AG10803 (cell line): Measurements from ENCODE around the gene BHMT.
A peak's percentile ranks its signal among the peaks of the same experiment; 100 is the strongest.

Experiments used
- DNase-seq: peaks from one replicate; pipeline ENCODE4 v3.0.0; 2010; ENCODE audit warnings: low read depth
- H3K4me3 ChIP-seq: 2 replicates; pipeline ENCODE4 v1.5.1; 2011; ENCODE audit warnings: mild to moderate bottlenecking, low read length, control low read depth
- TF ChIP-seq, protein P1 (sequence below): conservative IDR thresholded peaks from 2 replicates; pipeline ENCODE4 v1.5.1; 2011; ENCODE audit warnings: mild to moderate bottlenecking, low read length, control low read depth, inconsistent platforms

The BHMT gene

DNA sequence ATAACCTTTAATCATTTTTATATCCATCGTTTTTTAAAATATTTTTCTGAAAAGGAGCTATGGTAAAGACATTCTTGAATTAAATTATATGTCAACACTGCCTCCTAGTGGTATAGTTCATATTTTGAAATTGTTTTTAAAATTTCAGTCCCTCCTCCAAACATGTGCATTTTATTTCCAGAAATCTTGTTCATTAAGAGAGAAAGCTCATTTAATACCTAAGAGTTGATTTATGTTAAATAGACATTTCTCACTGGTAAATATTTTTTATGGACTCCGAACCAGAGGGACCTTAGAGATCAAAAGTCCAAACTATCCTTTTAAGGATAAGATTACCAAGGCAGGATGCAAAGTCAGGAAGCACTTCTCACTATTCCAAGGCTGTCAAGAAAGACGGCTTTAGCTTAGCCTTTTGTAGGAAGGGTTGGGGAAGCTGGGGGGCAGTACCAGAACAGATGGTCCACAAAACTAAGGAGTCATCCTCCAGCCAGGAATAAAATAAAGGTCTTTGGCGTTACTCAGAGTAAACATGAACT lies 21.6 kb downstream of the BHMT start:
- TF ChIP-seq, protein P1, sequence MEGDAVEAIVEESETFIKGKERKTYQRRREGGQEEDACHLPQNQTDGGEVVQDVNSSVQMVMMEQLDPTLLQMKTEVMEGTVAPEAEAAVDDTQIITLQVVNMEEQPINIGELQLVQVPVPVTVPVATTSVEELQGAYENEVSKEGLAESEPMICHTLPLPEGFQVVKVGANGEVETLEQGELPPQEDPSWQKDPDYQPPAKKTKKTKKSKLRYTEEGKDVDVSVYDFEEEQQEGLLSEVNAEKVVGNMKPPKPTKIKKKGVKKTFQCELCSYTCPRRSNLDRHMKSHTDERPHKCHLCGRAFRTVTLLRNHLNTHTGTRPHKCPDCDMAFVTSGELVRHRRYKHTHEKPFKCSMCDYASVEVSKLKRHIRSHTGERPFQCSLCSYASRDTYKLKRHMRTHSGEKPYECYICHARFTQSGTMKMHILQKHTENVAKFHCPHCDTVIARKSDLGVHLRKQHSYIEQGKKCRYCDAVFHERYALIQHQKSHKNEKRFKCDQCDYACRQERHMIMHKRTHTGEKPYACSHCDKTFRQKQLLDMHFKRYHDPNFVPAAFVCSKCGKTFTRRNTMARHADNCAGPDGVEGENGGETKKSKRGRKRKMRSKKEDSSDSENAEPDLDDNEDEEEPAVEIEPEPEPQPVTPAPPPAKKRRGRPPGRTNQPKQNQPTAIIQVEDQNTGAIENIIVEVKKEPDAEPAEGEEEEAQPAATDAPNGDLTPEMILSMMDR: peak; percentile 48
- DNase-seq: peak; percentile 52
- peak overlapping the region; percentile 56 for H3K4me3 ChIP-seq

DNA sequence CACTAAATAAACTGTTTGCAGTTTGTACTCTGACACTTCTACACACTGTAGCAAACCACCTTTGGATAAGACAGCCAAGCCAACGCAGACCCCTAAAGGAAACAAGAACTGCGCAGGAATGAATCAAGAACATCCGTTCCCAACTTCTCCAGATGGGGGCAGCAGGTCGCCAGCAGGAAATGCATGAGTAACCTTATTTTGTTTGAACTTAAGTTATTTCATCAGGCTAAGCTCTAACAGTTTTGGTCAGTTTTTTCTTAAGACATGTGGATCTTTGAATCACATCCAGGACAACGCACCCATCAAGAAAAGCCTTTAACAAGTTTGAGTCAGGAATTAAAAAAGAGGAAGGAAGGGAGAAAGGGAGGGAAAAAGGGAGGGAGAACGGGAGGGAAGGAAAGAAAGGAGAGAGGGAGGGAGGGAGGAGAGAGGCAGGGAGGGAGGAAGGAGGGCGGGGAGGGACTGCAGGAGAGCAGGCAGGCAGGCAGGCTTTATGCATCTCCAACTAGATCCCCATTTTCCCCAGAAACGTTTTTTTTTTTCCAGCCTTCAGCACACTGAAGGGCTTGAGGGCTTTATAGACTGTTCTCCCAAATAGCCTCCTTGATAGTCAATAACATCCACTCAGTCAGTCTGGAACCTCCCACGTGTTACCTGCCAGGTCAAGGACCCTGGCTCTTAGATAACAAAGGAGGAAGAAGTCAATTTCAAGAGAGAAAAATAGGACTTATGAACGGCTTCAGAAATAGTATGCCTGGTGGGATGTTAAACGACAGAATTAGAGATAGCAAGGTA lies 22.2 kb downstream of the BHMT start:
- peak; percentile 91 for DNase-seq
- peak overlapping the region; percentile 56 for H3K4me3 ChIP-seq
- TF ChIP-seq, protein P1: peak; percentile 88

DNA sequence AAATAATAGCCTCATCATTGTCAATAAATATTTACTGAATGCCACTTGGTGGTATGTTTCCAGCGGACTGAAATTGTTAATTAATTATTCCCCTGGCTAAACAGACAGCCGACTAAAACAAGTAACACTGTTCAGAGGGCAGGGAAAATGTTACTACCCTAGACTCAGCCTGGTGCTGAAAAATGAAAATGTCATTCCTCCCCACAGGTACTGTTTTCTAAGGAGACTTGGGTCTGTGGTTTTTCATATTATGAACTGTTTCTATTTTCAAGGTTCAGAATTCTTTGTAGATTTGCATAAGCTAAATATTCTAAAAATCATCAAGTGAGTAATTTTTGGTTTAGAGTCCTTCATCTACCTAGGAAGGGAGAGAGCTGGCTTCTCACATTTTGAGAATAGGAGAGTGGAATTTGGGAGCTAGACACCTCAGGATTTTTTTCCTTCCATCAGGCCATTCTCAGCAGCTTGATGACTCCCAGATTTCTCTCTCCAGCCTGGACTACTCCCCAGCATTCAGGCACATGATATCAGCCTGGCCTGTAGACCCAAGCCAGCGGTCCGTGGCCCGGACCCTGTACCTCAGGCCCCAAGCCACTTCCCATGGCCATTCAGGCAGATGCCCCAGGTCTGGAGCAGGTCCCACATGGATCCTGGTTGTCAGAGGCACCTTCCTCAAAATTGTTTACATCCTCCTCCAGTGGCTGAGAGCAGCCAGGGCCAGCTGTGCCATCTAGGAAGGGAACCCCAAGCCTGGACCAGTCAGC lies 24.4 kb downstream of the BHMT start:
- TF ChIP-seq, protein P1: no peak
- H3K4me3 ChIP-seq: no peak overlapping the region
- DNase-seq: no peak

DNA sequence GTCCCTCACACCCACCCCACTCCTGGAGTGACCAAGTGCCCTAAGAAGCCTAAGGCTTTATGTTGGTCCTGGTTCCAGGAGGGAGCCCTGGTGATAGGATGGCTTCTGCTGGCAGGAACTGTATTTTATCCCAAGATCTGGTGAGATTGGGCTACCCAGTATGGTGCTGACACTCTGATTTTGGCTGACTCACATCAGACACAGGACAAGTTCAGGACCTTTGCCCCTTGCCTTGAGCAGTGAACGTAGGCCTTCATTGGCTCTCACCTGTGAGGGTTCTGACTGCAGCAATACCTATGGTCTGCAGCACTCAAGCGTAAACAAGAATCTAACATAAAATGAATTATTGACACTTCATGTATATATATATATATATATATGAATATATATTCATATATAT lies 25.0 kb downstream of the BHMT start:
- TF ChIP-seq, protein P1: no peak
- no peak overlapping the region for H3K4me3 ChIP-seq
- no peak for DNase-seq

DNA sequence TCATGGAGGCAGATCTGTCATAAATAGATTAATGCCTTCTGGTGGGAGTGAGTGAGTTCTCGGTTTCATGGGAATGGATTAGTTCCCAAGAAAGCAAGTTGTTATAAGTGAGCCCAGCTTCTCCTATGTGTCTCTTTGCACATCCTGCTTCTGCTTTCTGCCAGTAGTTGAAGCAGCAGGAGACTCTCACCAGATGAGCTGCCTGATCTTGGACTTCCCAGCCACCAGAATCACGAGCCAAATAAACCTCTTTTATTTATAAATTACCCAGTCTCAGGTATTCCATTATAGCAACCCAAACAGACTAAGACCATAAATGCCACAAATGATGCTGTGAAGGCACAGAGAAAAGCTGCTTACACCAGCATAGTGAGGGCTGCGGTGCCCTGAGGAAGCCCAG lies 28.9 kb downstream of the BHMT start:
- H3K4me3 ChIP-seq: no peak overlapping the region
- TF ChIP-seq, protein P1: no peak
- DNase-seq: no peak

DNA sequence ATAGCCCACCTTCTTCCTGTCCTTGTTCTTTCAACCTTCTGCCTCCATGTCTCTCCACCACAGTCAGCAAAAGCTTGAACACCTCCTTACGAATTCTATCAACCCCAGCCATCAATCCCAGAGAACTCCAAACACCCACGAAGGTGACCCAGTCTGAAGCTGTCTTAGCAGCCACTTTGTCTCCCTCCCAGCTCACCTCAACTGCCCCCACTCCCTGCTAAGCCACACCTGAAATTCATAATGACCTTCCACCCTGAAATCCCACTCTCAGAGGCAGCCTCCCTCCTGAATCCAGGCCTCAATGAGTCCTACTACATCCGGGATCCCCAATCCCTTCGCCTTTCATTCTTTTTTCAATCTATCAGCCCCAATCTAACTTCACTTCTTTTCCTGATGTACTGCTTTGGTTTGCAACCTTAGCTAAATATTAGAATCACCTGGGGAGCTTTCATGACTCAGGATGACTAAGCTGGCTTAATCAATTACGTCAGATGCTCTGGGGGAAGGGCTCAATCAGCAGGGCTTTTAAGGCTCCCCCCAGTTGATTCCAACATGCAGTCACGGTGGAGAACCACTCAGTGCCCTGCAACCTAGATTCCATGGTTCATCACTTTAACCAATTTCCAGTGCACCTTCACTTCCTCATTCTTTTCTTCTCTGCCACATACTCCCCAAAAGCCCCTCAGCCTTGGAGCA lies 32.2 kb downstream of the BHMT start:
- DNase-seq: peak; percentile 25
- TF ChIP-seq, protein P1: no peak
- no peak overlapping the region for H3K4me3 ChIP-seq
